ENCODE results near the gene RBM41.

GRCh38 chrX:107167163-107167921 lies 48.7 kb upstream of the RBM41 start:
- no peak for TF ChIP-seq POLR2A (IDR thresholded peaks at IDR 0.05)
- no peak for TF ChIP-seq CTCF (IDR thresholded peaks at IDR 0.05 in 4 of 5, conservative IDR thresholded peaks at IDR 0.05 in 1 of 5)

All from gastrocnemius medialis (tissue), 4 donors.